ENCODE data around the gene AXIN1. TPM values are rescaled to one million over a fixed set of nuclear protein-coding genes. Genes with fewer than 3 reads are reported as not detected.

AXIN1 gene
- total RNA-seq, 2 experiments from 2014 or later, result 20.0 to 23.8 TPM

DNA sequence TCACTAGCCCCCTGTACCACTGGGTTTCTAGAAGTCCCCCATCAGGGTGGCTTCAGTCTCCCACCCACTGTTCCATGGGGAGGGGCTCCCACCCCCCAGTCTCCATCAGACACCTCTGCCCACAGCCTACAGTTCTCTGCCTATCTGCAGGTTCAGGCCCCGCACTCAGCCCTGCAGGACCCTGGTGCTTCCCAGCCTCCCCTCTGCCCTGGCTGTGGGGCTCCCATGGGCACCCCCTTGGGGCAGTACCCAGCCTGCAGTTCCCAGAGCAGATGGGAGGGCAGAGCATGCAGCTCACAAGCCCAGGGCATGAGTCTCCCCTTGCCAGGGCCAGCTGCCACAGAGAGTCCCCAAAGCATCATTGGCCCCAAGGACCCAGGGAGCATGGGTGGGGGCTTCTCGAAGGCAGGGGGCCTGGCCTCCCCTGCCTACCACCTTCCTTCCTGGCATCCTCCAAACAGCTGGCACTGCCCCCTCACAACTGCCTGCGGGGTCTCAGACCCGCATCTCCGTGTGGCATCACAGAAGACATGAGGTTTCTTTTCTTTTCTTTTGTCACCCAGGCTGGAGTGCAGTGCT is 20.6 kb upstream of the AXIN1 start:
- peaks cover 10% of the 10 kb centered on the region for H3K36me3 Mint-ChIP-seq (ENCODE audit: low read depth)

DNA sequence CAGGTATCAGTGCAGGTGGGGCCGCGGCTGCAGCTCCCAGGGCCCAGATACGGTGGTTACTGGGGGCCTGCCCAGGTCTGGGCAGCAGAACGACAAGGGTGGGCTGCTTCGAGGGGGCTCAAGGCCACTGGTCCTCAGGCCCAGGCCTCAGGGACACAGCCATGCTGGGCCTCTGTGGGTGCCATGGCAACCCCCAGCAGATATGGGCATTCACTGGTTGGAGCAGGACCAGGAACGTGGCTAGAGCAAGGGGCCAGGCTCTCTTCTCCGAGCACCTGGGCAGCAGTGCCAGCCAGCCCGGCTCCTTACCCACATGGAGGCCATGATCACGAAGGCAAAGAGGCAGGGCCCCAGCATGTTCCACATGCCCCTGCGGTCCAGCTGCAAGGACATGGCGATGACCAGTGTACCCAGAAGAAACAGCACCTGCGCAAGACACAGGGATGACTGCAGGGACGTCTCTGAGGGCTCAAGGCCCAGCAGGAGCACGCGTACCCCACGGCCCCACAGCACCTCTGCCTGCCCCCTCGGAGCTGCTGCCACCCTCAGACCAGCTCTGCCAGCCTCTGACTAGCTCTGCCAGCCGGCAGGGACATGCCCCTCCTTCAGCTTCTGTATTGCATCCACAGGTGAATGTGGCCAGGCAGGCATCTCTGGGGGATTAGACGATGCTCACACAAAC is 19.9 kb upstream of the AXIN1 start:
- DNase-seq, result no peak
- Mint-ChIP-seq H3K27ac (no peak overlapping the region), H3K4me1 (peaks cover 17% of the 10 kb centered on the region), H3K36me3 (ENCODE audit: low read depth) (peaks cover 10% of the 10 kb centered on the region), H3K9me3 (ENCODE audit: low read depth) (no peaks in the 10 kb centered on the region), H3K27me3 (no peaks in the 10 kb centered on the region), H3K4me3 (no peak overlapping the region)
- CTCF ChIA-PET, result no interaction called here
- ATAC-seq, result no peak
- POLR2A ChIA-PET, result interaction anchor here (0.6 kb wide), 1 partner anchor 30 kb away, joined by 3 read pairs; no protein-coding TSS in a partner anchor
- intact Hi-C loops (cut with DNase I, micrococcal nuclease), result no loop called here

More for the DNA sequence above, 20.6 kb upstream of the AXIN1 start:
- no peak overlapping the region for H3K4me3 Mint-ChIP-seq
- H3K27ac Mint-ChIP-seq, result no peak overlapping the region
- H3K27me3 Mint-ChIP-seq, result no peaks in the 10 kb centered on the region
- ATAC-seq (no peak), DNase-seq (no peak)
- POLR2A ChIA-PET, result interaction anchor here (0.6 kb wide), 1 partner anchor 31 kb away, joined by 3 read pairs; no protein-coding TSS in a partner anchor
- intact Hi-C loops (cut with DNase I, micrococcal nuclease), result no loop called here
- peaks cover 17% of the 10 kb centered on the region for H3K4me1 Mint-ChIP-seq
- no peaks in the 10 kb centered on the region for H3K9me3 Mint-ChIP-seq (ENCODE audit: low read depth)
- CTCF ChIA-PET, result no interaction called here

- H3K27ac Mint-ChIP-seq, result peak overlapping the region; percentile 67
- H3K36me3 Mint-ChIP-seq (ENCODE audit: low read depth), result peaks cover 14% of the 10 kb centered on the region
- no peak overlapping the region for H3K4me3 Mint-ChIP-seq
- H3K4me1 Mint-ChIP-seq, result peaks cover 17% of the 10 kb centered on the region
- H3K9me3 Mint-ChIP-seq (ENCODE audit: low read depth), result no peaks in the 10 kb centered on the region
- no peaks in the 10 kb centered on the region for H3K27me3 Mint-ChIP-seq
- CTCF ChIA-PET, result interaction anchor here (0.5 to 1.4 kb wide), 4 partner anchors 9 to 373 kb away, joined by 3 to 5 read pairs (median 4); no protein-coding TSS in a partner anchor
- intact Hi-C loops (cut with DNase I, micrococcal nuclease), result no loop called here
- ATAC-seq (no peak), DNase-seq (no peak)
- POLR2A ChIA-PET, result no interaction called here
Measured at GRCh38 chr16:371515-372301, 19.2 kb upstream of the AXIN1 start.

- H3K4me1 Mint-ChIP-seq, result peaks cover 17% of the 10 kb centered on the region
- POLR2A ChIA-PET, result interaction anchor here (0.6 kb wide), 1 partner anchor 170 kb away, joined by 6 read pairs; no protein-coding TSS in a partner anchor
- CTCF ChIA-PET, result interaction anchor here (0.5 to 1.4 kb wide), 7 partner anchors 8 to 373 kb away, joined by 3 to 6 read pairs (median 3); no protein-coding TSS in a partner anchor
- intact Hi-C loops (cut with DNase I, micrococcal nuclease), result loop anchor here (1.0 kb wide), 9 partner anchors 10 to 318 kb away; partner anchors contain the start of genes AXIN1 (in 1 of the 2), CAPN15 (in 1 of the 2), DECR2 (in 1 of the 2) and FAM234A (in 1 of the 2)
- peak overlapping the region; percentile 92 for H3K27ac Mint-ChIP-seq
- peak overlapping the region; percentile 78 for H3K4me3 Mint-ChIP-seq
- no peaks in the 10 kb centered on the region for H3K9me3 Mint-ChIP-seq (ENCODE audit: low read depth)
- ATAC-seq (peak; percentile 12), DNase-seq (peak; percentile 24)
- no peaks in the 10 kb centered on the region for H3K27me3 Mint-ChIP-seq
- H3K36me3 Mint-ChIP-seq (ENCODE audit: low read depth), result peaks cover 17% of the 10 kb centered on the region
Measured at GRCh38 chr16:370979-371514, 18.5 kb upstream of the AXIN1 start.

DNA sequence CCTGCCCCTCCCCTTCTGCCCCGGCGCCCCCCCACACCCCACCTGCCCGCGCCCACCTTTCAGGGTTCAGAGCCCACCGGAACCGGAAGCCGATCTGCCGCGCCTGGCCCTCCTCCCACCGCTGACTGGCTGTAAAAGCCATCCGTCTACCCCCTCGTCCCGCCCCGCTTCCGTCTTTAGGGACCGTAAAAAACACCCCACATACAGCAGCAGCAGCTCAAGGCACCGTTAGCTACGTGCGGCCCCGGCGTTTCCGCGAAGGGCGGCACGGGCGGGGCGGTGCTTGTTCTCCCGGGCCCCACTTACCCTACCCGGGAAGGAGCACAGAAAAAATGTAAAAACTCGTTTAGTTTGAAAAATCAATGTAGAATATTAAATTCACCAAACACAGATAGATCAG is 17.9 kb upstream of the AXIN1 start, which contains the start of gene MRPL28:
Gene MRPL28, minus strand, starts transcription at position 96 of the 400 bp plus-strand sequence. CDS start 320 bp downstream, outside the sequence.
- H3K4me1 Mint-ChIP-seq, result peaks cover 17% of the 10 kb centered on the region
- POLR2A ChIA-PET, result interaction anchor here (0.6 kb wide), 1 partner anchor 169 kb away, joined by 6 read pairs; no protein-coding TSS in a partner anchor
- H3K36me3 Mint-ChIP-seq (ENCODE audit: low read depth), result peaks cover 17% of the 10 kb centered on the region
- peak within 1 kb of the TSS; percentile 78 for H3K4me3 Mint-ChIP-seq
- CTCF ChIA-PET, result interaction anchor here (0.6 to 1.4 kb wide), 6 partner anchors 9 to 134 kb away, joined by 3 to 6 read pairs (median 3); no protein-coding TSS in a partner anchor
- peak within 1 kb of the TSS; percentile 92 for H3K27ac Mint-ChIP-seq
- peak; percentile 100 for ATAC-seq
- intact Hi-C loops (cut with DNase I, micrococcal nuclease), result loop anchor here (1.0 kb wide), 9 partner anchors 11 to 317 kb away; partner anchors contain the start of genes AXIN1 (in 1 of the 2), CAPN15 (in 1 of the 2), DECR2 (in 1 of the 2) and FAM234A (in 1 of the 2)
- H3K9me3 Mint-ChIP-seq (ENCODE audit: low read depth), result no peaks in the 10 kb centered on the region
- no peaks in the 10 kb centered on the region for H3K27me3 Mint-ChIP-seq
- peak; percentile 97 for DNase-seq

- DNase-seq (no peak), ATAC-seq (no peak)
- no peak overlapping the region for H3K27ac Mint-ChIP-seq
- H3K27me3 Mint-ChIP-seq, result no peaks in the 10 kb centered on the region
- H3K9me3 Mint-ChIP-seq (ENCODE audit: low read depth), result no peaks in the 10 kb centered on the region
- ChIA-PET CTCF (interaction anchor here (0.6 to 1.4 kb wide), 5 partner anchors 9 to 324 kb away, joined by 3 to 6 read pairs (median 3); no protein-coding TSS in a partner anchor), POLR2A (no interaction called here)
- peaks cover 17% of the 10 kb centered on the region for H3K4me1 Mint-ChIP-seq
- intact Hi-C loops (cut with DNase I, micrococcal nuclease), result loop anchor here (1.0 kb wide), 9 partner anchors 11 to 317 kb away; partner anchors contain the start of genes AXIN1 (in 1 of the 2), CAPN15 (in 1 of the 2), DECR2 (in 1 of the 2) and FAM234A (in 1 of the 2)
- peaks cover 17% of the 10 kb centered on the region for H3K36me3 Mint-ChIP-seq (ENCODE audit: low read depth)
- H3K4me3 Mint-ChIP-seq, result peak overlapping the region; percentile 78
Measured at GRCh38 chr16:369866-370436, 17.4 kb upstream of the AXIN1 start.

DNA sequence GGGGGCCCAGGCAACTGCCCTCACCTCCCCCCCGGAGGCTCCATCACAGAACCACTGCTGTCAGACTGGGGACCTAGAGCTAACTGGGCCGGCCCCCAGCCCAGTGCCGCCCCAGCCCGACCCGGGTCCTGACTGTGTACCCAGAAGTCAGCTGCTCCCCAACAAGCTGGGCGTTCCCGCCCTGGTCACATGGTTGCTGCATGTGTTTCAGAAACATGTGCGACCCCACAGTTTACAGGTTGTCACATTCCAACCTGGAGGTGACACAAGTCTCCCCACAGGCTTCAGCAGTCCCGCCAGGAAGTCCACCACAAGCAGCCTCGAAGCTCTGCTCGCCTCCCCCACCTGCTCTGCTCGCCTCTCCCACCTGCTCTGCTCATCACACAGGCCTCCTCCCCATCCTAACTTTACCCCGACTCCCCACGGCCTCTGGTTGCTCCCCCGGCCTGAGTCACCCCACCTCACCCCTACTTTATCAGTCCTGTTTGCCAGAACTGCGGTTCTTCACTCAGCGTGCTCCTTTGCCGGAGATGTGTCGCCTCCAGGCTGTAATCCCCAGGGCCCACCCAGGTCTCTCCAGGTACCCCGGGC is 16.8 kb upstream of the AXIN1 start:
- CTCF ChIA-PET, result interaction anchor here (0.6 kb wide), 1 partner anchor 325 kb away, joined by 3 read pairs; no protein-coding TSS in a partner anchor

GRCh38 chr16:368388-369158 is 16.1 kb upstream of the AXIN1 start:
- ChIA-PET POLR2A (no interaction called here), CTCF (no interaction called here)
- no peak for DNase-seq
- H3K9me3 Mint-ChIP-seq (ENCODE audit: low read depth), result no peaks in the 10 kb centered on the region
- no peak overlapping the region for H3K4me3 Mint-ChIP-seq
- H3K4me1 Mint-ChIP-seq, result peaks cover 17% of the 10 kb centered on the region
- intact Hi-C loops (cut with DNase I, micrococcal nuclease), result no loop called here
- ATAC-seq, result no peak
- peaks cover 3% of the 10 kb centered on the region for H3K27me3 Mint-ChIP-seq
- peaks cover 16% of the 10 kb centered on the region for H3K36me3 Mint-ChIP-seq (ENCODE audit: low read depth)
- no peak overlapping the region for H3K27ac Mint-ChIP-seq

More for the DNA sequence above, 16.8 kb upstream of the AXIN1 start:
- Mint-ChIP-seq H3K27me3 (no peaks in the 10 kb centered on the region), H3K4me3 (peak overlapping the region; percentile 78), H3K27ac (no peak overlapping the region), H3K9me3 (ENCODE audit: low read depth) (no peaks in the 10 kb centered on the region), H3K36me3 (ENCODE audit: low read depth) (peaks cover 17% of the 10 kb centered on the region), H3K4me1 (peaks cover 17% of the 10 kb centered on the region)
- intact Hi-C loops (cut with DNase I, micrococcal nuclease), result no loop called here
- POLR2A ChIA-PET, result no interaction called here
- DNase-seq, result no peak
- ATAC-seq, result no peak

GRCh38 chr16:367333-367903 is 14.9 kb upstream of the AXIN1 start:
- POLR2A ChIA-PET, result no interaction called here
- no peak overlapping the region for H3K27ac Mint-ChIP-seq
- no peak for ATAC-seq
- intact Hi-C loops (cut with DNase I, micrococcal nuclease), result no loop called here
- H3K4me3 Mint-ChIP-seq, result no peak overlapping the region
- no peak for DNase-seq
- H3K4me1 Mint-ChIP-seq, result peaks cover 17% of the 10 kb centered on the region
- peaks cover 5% of the 10 kb centered on the region for H3K27me3 Mint-ChIP-seq
- CTCF ChIA-PET, result no interaction called here
- peaks cover 13% of the 10 kb centered on the region for H3K36me3 Mint-ChIP-seq (ENCODE audit: low read depth)
- no peaks in the 10 kb centered on the region for H3K9me3 Mint-ChIP-seq (ENCODE audit: low read depth)

Measured in activated CD4-positive, alpha-beta T cell treated with anti-CD3 and anti-CD28 coated beads for 36 hours (primary cell).